ENCODE results near the gene SAA2. TPM values are rescaled to one million over a fixed set of nuclear protein-coding genes. Genes with fewer than 3 reads are reported as not detected.
"Not testable (repeated sequence)": the region's sequence is repeated elsewhere in the genome, so short reads cannot be mapped to it uniquely, and the experiment has no call there.

The SAA2 gene
- total RNA-seq, 1 donor from 2014 or later: 4.2 TPM

DNA sequence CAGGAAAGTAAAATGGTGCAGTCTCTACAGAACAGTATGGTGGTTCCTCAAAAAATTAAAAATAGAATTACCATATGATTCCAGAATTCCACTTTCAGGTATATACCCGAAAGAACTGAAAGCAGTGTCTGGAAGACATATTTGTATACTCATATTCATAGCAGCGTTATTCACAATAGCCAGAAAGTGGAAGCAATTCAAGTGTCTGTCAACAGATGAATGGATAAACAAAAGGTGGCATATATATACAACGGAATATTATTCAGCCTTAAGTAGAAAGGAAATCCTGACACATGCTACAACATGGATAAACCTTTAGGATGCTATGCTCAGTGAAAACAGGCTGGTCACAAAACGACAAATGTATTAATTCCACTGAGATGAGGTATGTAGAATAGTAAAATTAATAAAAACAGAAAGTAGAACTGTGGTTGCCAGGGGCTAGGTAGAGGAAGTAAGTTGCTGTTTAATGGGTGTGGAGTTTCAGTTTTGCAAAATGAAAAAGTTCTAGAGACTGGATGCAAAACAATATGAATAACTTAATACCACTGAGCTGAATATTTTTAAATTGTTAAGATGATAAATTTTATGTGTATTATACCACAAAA lies 32.1 kb upstream of the SAA2 start:
- Histone ChIP-seq H3K36me3 (peaks cover 55% of the 10 kb centered on the region), H3K4me3 (no peak overlapping the region), H3K4me1 (no peaks in the 10 kb centered on the region), H3K27me3 (no peaks in the 10 kb centered on the region), H3K9me3 (no peaks in the 10 kb centered on the region), H3K27ac (peak overlapping the region; percentile 5)
- intact Hi-C loops (cut with DNase I): no loop called here
- DNase-seq: no peak
- ATAC-seq: no peak
- TF ChIP-seq, protein P1, sequence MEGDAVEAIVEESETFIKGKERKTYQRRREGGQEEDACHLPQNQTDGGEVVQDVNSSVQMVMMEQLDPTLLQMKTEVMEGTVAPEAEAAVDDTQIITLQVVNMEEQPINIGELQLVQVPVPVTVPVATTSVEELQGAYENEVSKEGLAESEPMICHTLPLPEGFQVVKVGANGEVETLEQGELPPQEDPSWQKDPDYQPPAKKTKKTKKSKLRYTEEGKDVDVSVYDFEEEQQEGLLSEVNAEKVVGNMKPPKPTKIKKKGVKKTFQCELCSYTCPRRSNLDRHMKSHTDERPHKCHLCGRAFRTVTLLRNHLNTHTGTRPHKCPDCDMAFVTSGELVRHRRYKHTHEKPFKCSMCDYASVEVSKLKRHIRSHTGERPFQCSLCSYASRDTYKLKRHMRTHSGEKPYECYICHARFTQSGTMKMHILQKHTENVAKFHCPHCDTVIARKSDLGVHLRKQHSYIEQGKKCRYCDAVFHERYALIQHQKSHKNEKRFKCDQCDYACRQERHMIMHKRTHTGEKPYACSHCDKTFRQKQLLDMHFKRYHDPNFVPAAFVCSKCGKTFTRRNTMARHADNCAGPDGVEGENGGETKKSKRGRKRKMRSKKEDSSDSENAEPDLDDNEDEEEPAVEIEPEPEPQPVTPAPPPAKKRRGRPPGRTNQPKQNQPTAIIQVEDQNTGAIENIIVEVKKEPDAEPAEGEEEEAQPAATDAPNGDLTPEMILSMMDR (IDR thresholded peaks at IDR 0.05): no peak

DNA sequence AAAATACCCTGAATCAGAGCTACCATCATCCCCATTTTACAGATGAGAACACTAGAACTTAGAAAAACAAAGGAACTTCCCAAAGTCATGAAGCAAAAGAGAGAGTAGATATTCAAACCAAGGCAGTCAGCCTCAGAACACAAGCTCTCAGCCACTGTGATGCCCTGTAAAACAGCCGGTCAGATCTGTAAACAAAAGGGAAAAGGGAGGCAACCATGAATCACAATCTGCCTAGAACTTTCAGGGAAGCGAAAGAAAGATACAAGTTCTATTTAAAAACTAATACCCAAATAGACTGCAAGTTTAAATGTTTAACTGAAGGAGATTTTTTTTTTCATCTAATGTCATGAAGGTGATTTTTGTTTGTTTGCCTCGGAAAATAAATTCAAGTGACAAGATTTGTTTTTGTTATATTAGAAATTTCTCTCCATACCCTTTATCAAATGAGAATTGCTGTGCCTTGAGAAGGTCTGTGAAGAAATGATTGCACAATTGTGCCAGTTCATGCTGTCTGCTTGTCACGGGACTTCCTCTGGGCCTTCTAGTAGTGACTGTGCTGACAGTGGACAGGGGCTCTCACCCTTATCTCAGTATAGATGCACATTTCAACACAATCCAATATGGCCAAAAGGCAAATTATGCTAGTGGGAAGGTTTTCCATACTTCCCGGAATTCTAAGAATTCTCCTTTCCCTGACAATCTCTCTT lies 29.2 kb upstream of the SAA2 start:
- no peaks in the 10 kb centered on the region for H3K4me1 ChIP-seq
- no peak overlapping the region for H3K4me3 ChIP-seq
- peaks cover 31% of the 10 kb centered on the region for H3K36me3 ChIP-seq
- TF ChIP-seq, protein P1 (IDR thresholded peaks at IDR 0.05): no peak
- ATAC-seq (peak; percentile 87), DNase-seq (no peak)
- H3K27me3 ChIP-seq: no peaks in the 10 kb centered on the region
- peak overlapping the region; percentile 37 for H3K27ac ChIP-seq
- intact Hi-C loops (cut with DNase I): no loop called here
- H3K9me3 ChIP-seq: no peaks in the 10 kb centered on the region

DNA sequence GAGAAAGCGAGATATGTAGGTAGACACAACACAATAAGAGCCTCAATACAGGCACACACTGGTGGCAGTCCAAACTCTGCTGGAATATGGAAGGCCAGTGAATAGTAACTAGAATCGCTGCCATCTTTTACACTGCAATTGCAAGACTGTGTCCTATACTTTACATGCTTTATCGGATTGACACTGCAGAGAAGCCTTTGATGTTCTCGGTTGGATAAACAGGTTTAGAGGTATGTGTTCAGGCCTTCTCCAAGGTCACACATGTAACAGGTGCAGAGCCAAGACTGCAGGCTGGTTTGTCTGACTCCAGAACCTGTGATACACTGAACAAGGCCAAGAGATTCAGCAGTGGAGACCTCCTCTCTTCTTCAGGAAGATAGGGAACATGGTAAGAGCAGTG lies 22.7 kb upstream of the SAA2 start:
- Histone ChIP-seq H3K36me3 (no peaks in the 10 kb centered on the region), H3K27ac (no peak overlapping the region), H3K27me3 (no peaks in the 10 kb centered on the region), H3K9me3 (no peaks in the 10 kb centered on the region), H3K4me1 (no peaks in the 10 kb centered on the region), H3K4me3 (no peak overlapping the region)
- ATAC-seq (no peak), DNase-seq (no peak)
- TF ChIP-seq, protein P1 (IDR thresholded peaks at IDR 0.05): no peak
- intact Hi-C loops (cut with DNase I): no loop called here

DNA sequence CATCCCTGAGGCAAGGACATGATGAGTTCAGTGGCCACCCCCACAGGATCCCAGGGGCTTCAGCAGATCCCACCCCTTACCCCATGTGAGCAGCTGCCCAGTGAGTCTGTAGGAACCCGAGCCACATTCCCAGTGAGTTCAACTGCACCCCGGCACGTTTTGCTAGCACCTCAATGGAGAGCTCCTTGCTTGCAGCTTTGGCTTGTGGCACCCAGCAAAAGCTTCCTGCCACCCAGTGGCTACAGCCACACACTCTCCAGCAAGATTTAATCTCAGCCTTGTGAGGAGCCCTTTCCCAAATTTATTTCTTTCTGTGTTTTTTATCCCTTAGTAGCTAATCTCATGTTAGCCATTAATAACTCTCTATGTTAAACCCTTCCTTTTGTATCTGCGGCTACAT lies 21.6 kb upstream of the SAA2 start:
- Histone ChIP-seq H3K27ac (no peak overlapping the region), H3K36me3 (no peaks in the 10 kb centered on the region), H3K4me3 (no peak overlapping the region), H3K4me1 (peaks cover 4% of the 10 kb centered on the region), H3K27me3 (no peaks in the 10 kb centered on the region), H3K9me3 (no peaks in the 10 kb centered on the region)
- TF ChIP-seq, protein P1 (IDR thresholded peaks at IDR 0.05): no peak
- DNase-seq (no peak), ATAC-seq (no peak)
- intact Hi-C loops (cut with DNase I): no loop called here

DNA sequence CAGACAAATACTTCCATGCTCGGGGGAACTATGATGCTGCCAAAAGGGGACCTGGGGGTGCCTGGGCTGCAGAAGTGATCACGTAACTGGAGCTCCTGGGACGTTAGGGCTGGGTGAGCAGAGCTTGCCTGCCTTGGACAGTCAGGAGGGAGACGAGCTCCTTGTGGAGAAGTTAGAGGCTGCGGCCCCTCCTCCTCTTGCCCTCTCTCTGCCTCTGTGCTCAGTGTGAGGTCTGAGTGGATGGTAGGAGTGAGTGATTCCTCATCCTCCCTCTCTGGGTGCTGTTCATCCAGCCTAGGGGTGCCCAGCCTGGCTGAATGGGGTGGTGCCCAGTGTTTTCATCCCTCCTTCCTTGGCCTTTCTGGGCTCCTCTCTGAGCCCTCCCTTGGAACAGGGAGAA lies 20.8 kb upstream of the SAA2 start:
- H3K4me3 ChIP-seq; H3K27me3 ChIP-seq; H3K4me1 ChIP-seq; H3K27ac ChIP-seq; ATAC-seq; DNase-seq; H3K9me3 ChIP-seq; H3K36me3 ChIP-seq; intact Hi-C loops (cut with DNase I): not testable (repeated sequence)

DNA sequence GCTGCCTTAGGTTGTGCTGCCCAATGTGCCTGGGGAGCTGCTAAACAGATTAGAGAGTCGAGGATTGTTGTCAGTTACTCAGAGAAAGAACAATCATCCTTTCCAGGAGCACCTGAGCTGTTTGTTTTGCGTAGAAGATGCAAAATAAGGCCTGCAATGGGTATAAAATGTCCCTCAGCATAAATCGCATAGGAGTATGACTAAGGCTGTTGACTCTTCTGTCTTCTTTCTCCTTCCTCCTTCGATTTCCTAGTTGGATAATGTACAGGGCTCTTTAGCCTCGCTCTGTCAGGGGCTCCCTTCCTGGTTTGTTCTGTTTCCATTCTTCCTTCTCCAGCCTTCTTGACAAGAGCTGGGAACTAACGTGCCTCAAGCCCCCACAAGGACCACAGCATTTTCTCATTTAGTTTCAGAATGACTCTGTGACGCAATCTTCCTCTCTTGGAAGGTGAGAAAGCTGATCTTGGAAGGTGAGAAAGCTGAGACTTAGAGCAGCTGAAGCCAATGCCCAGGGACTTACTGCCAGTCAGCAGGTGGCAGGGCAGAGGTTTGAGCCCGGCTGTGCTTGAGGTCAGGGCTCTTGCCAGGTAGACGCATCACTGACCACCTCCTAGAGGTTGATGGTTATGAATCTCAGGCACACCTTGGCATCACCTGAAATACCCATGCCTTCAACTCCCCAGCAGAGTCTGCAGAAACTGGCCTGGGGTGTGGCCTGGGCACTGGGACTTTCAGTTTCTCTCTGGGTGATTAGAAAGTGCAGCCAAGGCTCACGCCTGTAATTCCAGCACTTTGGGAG lies 19.1 kb upstream of the SAA2 start:
- H3K4me1 ChIP-seq; H3K36me3 ChIP-seq; H3K4me3 ChIP-seq; intact Hi-C loops (cut with DNase I); H3K9me3 ChIP-seq; H3K27me3 ChIP-seq; DNase-seq; H3K27ac ChIP-seq: not testable (repeated sequence)
- peak; percentile 64 for ATAC-seq

All from upper lobe of right lung (tissue), 1 donor.